IMR-90 (cell line): ENCODE data around the gene PHF3. TPM values are rescaled to one million over a fixed set of nuclear protein-coding genes. Genes with fewer than 3 reads are reported as not detected.

ENCODE experiments used
- ATAC-seq: fragments of 200-7000 bp; cut with Tn5 transposase; 2 replicates; pipeline ENCODE4 v1.9.1; 2020; ENCODE audit warnings: low read depth, mild to moderate bottlenecking, moderate library complexity
- BruUV-seq: library from RNA; stranded (reverse); fragments of 400-500 nt; replicated peaks from 2 replicates; lab custom pipeline; 2021; lab: Mats Ljungman, UMichigan
- CTCF ChIA-PET: fragments of 300-600 bp; formaldehyde crosslinking; extraction: SDS; loops from one replicate; lab custom pipeline; 2021; ENCODE audit warnings: antibody characterized with exemption; lab: Yijun Ruan, JAX
- POLR2A ChIA-PET: fragments of 300-600 bp; sonication (Branson Sonifier 250); formaldehyde crosslinking; loops from one replicate; lab custom pipeline; 2022; ENCODE audit warnings: antibody characterized with exemption; ENCODE audit not compliant: unreplicated experiment; lab: Charles Lee
- DNase-seq: peaks from one replicate; pipeline ENCODE4 v3.0.0; 2013
- H2AFZ ChIP-seq: replicated peaks from 2 replicates; pipeline ENCODE3; 2013; ENCODE audit warnings: low read length, mild to moderate bottlenecking; ENCODE audit not compliant: poor library complexity
- H2AK5ac ChIP-seq: 2 replicates; pipeline ENCODE4 v1.6.1; 2013; ENCODE audit warnings: low read depth, low read length, inconsistent platforms
- H2AK9ac ChIP-seq: replicated peaks from 2 replicates; pipeline ENCODE3; 2013; ENCODE audit warnings: mild to moderate bottlenecking, low read depth, low read length, moderate library complexity; ENCODE audit not compliant: poor library complexity
- H2BK120ac ChIP-seq: 2 replicates; pipeline ENCODE4 v1.6.1; 2013; ENCODE audit warnings: low read depth, low read length, inconsistent platforms
- H2BK15ac ChIP-seq: 3 replicates; pipeline ENCODE4 v1.6.1; 2013; ENCODE audit warnings: low read depth, low read length, inconsistent platforms
- H2BK20ac ChIP-seq: 2 replicates; pipeline ENCODE4 v1.6.1; 2013; ENCODE audit warnings: low read depth, mild to moderate bottlenecking, inconsistent platforms, low read length, moderate library complexity
- H2BK5ac ChIP-seq: 2 replicates; pipeline ENCODE4 v1.6.1; 2013; ENCODE audit warnings: mild to moderate bottlenecking, low read depth, low read length, inconsistent platforms; ENCODE audit not compliant: poor library complexity, severe bottlenecking
- H3K14ac ChIP-seq: replicated peaks from 2 replicates; pipeline ENCODE4 v1.6.1; 2013; ENCODE audit warnings: low read depth, low read length, inconsistent platforms
- H3K18ac ChIP-seq: 2 replicates; pipeline ENCODE4 v1.6.1; 2013; ENCODE audit warnings: low read depth, low read length, control low read depth
- H3K23ac ChIP-seq: 2 replicates; pipeline ENCODE4 v1.6.1; 2013; ENCODE audit warnings: low read depth, low read length, inconsistent platforms
- H3K27ac ChIP-seq: 2 replicates; pipeline ENCODE4 v1.5.1; 2013; ENCODE audit warnings: mild to moderate bottlenecking, control low read depth, low read length; ENCODE audit not compliant: insufficient read depth
- H3K27me3 ChIP-seq: 2 replicates; pipeline ENCODE4 v1.6.1; 2013; ENCODE audit warnings: low read length; ENCODE audit not compliant: control insufficient read depth, insufficient read depth
- H3K36me3 ChIP-seq: 2 replicates; pipeline ENCODE4 v1.6.1; 2013; ENCODE audit warnings: low read length, mixed read lengths; ENCODE audit not compliant: control insufficient read depth, insufficient read depth
- H3K4ac ChIP-seq: 2 replicates; pipeline ENCODE4 v1.6.1; 2013; ENCODE audit warnings: low read depth, low read length, inconsistent platforms
- H3K4me1 ChIP-seq: 2 replicates; pipeline ENCODE4 v1.6.1; 2013; ENCODE audit warnings: low read length, mixed read lengths; ENCODE audit not compliant: control insufficient read depth, insufficient read depth
- H3K4me2 ChIP-seq: 2 replicates; pipeline ENCODE4 v1.6.1; 2013; ENCODE audit warnings: low read depth, mild to moderate bottlenecking, control low read depth, low read length, moderate library complexity
- H3K4me3 ChIP-seq: 2 replicates; pipeline ENCODE4 v1.5.1; 2013; ENCODE audit warnings: low read depth, mild to moderate bottlenecking, control low read depth, low read length, moderate library complexity; ENCODE audit not compliant: insufficient read depth
- H3K56ac ChIP-seq: 2 replicates; pipeline ENCODE4 v1.6.1; 2013; ENCODE audit warnings: low read length, inconsistent platforms; ENCODE audit not compliant: insufficient read depth; ENCODE audit errors: extremely low read depth
- H3K79me1 ChIP-seq, 2 experiments: 2 replicates each; pipeline ENCODE4 v1.6.1; 2013; ENCODE audit warnings: low read length in 2 of 2, inconsistent platforms in 1 of 2, low read depth in 1 of 2
- H3K9ac ChIP-seq: 2 replicates; pipeline ENCODE4 v1.6.1; 2013; ENCODE audit warnings: low read depth, low read length, control low read depth
- H3K9me1 ChIP-seq: 2 replicates; pipeline ENCODE4 v1.6.1; 2013; ENCODE audit warnings: low read length, inconsistent platforms; ENCODE audit not compliant: insufficient read depth
- H3K9me3 ChIP-seq: 2 replicates; pipeline ENCODE4 v1.6.1; 2013; ENCODE audit warnings: low read length; ENCODE audit not compliant: control insufficient read depth, insufficient read depth
- H4K20me1 ChIP-seq: 2 replicates; pipeline ENCODE4 v1.6.1; 2013; ENCODE audit warnings: low read length, inconsistent platforms; ENCODE audit not compliant: insufficient read depth
- H4K5ac ChIP-seq: 2 replicates; pipeline ENCODE4 v1.6.1; 2013; ENCODE audit warnings: mild to moderate bottlenecking, low read depth, low read length, control low read depth
- H4K8ac ChIP-seq, 2 experiments: 2 replicates each; pipeline ENCODE4 v1.6.1; 2013; ENCODE audit warnings: low read depth in 2 of 2, low read length in 2 of 2, control low read depth in 1 of 2, inconsistent platforms in 1 of 2
- H4K91ac ChIP-seq: 2 replicates; pipeline ENCODE4 v1.6.1; 2013; ENCODE audit warnings: low read depth, low read length, inconsistent platforms; ENCODE audit not compliant: insufficient read depth
- CTCF ChIP-seq: conservative IDR thresholded peaks from 2 replicates; pipeline ENCODE4 v1.5.1; 2012; ENCODE audit warnings: mild to moderate bottlenecking, low read depth, low read length, improper control_type of control experiment
- ELK1 ChIP-seq: fragments of 150-350 bp; IDR thresholded peaks from 2 replicates; pipeline ENCODE4 v1.6.1; 2016; ENCODE audit warnings: low read depth, mild to moderate bottlenecking, low read length, moderate library complexity, borderline replicate concordance
- MAFK ChIP-seq: IDR thresholded peaks from 2 replicates; pipeline ENCODE4 v1.6.1; 2012; ENCODE audit warnings: low read depth, low read length, improper control_type of control experiment
- MXI1 ChIP-seq: IDR thresholded peaks from 2 replicates; pipeline ENCODE4 v1.6.1; 2012; ENCODE audit warnings: low read depth, mild to moderate bottlenecking, low read length, moderate library complexity, borderline replicate concordance
- POLR2A ChIP-seq: IDR thresholded peaks from 2 replicates; pipeline ENCODE4 v1.6.1; 2012; ENCODE audit warnings: mild to moderate bottlenecking, low read depth, low read length
- RAD21 ChIP-seq: IDR thresholded peaks from 2 replicates; pipeline ENCODE4 v1.6.1; 2012; ENCODE audit warnings: low read length, improper control_type of control experiment
- USF2 ChIP-seq: fragments of 150-350 bp; IDR thresholded peaks from 2 replicates; pipeline ENCODE4 v1.6.1; 2017; ENCODE audit warnings: mild to moderate bottlenecking, antibody characterized with exemption, low read length, low read depth
- dilution Hi-C: fragments of 300-500 bp; cut with HindIII; formaldehyde crosslinking; loops from one replicate; pipeline ENCODE4 v1.14.3; 2018; ENCODE audit warnings: low sequenced_read_pairs; ENCODE audit not compliant: unreplicated experiment
- in situ Hi-C: fragments of 300-500 bp; cut with MboI; formaldehyde crosslinking; loops from 3 replicates; pipeline ENCODE4 v1.14.3; 2019; ENCODE audit warnings: low sequenced_read_pairs, inconsistent platforms, mixed read lengths
- intact Hi-C: fragments of 100-400 bp; cut with micrococcal nuclease; formaldehyde crosslinking; loops from 2 replicates; pipeline ENCODE4 v1.10.0; 2022
- polyA plus RNA-seq, 3 experiments: library from polyadenylated mRNA; depleted of rRNA; stranded (reverse); fragments of >200 nt; gene quantifications; 2 replicates each; pipeline ENCODE4 v1.2.3, GENCODE V29; 2012; ENCODE audit warnings: low replicate concordance in 1 of 3
- total RNA-seq: library from RNA; depleted of rRNA; stranded (reverse); fragments of >200 nt; gene quantifications from 2 replicates; pipeline ENCODE4 v1.2.3, GENCODE V29; 2012

PHF3 gene
- total and polyA plus RNA-seq, 2 of the 4 experiments (the other 2 are of a cell fraction) = 5.6 to 27.8 TPM

- no peaks in the 10 kb centered on the region for H4K20me1 ChIP-seq
These were observed 110.2 kb downstream of the PHF3 start for GRCh38 chr6:63745784-63746183.

More at GRCh38 chr6:63745784-63746183, 110.2 kb downstream of the PHF3 start:
- no peak overlapping the region for H3K4me3 ChIP-seq
- no TSS peak for BruUV-seq
- peaks cover 8% of the 10 kb centered on the region for H3K27me3 ChIP-seq
- H4K91ac ChIP-seq = no peak overlapping the region
- in situ Hi-C loops (no loop called here), intact Hi-C loops (no loop called here), dilution Hi-C loops (no loop called here)
- no peak overlapping the region for H2AK5ac ChIP-seq
- no peak overlapping the region for H3K9ac ChIP-seq
- TF ChIP-seq POLR2A = no peak
- no peak for TF ChIP-seq USF2
- no peak for TF ChIP-seq ELK1
- TF ChIP-seq MAFK = no peak
- no peak for TF ChIP-seq CTCF
- TF ChIP-seq RAD21 = no peak
- no peak for TF ChIP-seq MXI1
- no peaks in the 10 kb centered on the region for H3K79me1 ChIP-seq
- H3K27ac ChIP-seq = no peak overlapping the region
- H3K9me3 ChIP-seq = no peaks in the 10 kb centered on the region
- H2AK9ac ChIP-seq = no peak overlapping the region
- POLR2A ChIA-PET = no interaction called here
- H3K36me3 ChIP-seq = no peaks in the 10 kb centered on the region
- H3K14ac ChIP-seq = no peak overlapping the region
- no peak overlapping the region for H3K4me2 ChIP-seq
- DNase-seq (no peak), ATAC-seq (no peak)
- no peak overlapping the region for H2BK120ac ChIP-seq
- H2BK20ac ChIP-seq = no peak overlapping the region
- no peak overlapping the region for H3K23ac ChIP-seq
- no peak overlapping the region for H2BK15ac ChIP-seq
- no peak overlapping the region for H3K4ac ChIP-seq
- H3K18ac ChIP-seq = no peak overlapping the region
- H3K56ac ChIP-seq = no peak overlapping the region
- H3K9me1 ChIP-seq = no peaks in the 10 kb centered on the region; the same call in 1 of the 2 replicates
- no peak overlapping the region for H4K8ac ChIP-seq
- no peak overlapping the region for H4K5ac ChIP-seq
- no peak overlapping the region for H2AFZ ChIP-seq
- CTCF ChIA-PET = no interaction called here
- no peak overlapping the region for H2BK5ac ChIP-seq
- H3K4me1 ChIP-seq = no peaks in the 10 kb centered on the region
